GM12878 (cell line): ENCODE results near the gene GARIN5B. TPM values are rescaled to one million over a fixed set of nuclear protein-coding genes. Genes with fewer than 3 reads are reported as not detected.

Source experiments
- BCL11A ChIP-seq: IDR thresholded peaks from 2 replicates; pipeline ENCODE4 v1.6.1; 2011; ENCODE audit warnings: low read depth, low read length
- CHD1 ChIP-seq: IDR thresholded peaks from 2 replicates; pipeline ENCODE4 v1.6.1; 2012; ENCODE audit warnings: low read depth, low read length, improper control_type of control experiment
- EZH2 ChIP-seq: IDR thresholded peaks from 2 replicates; pipeline ENCODE4 v1.6.1; 2012; ENCODE audit warnings: low read depth, mild to moderate bottlenecking, control low read depth, inconsistent platforms, low read length, borderline replicate concordance; ENCODE audit not compliant: control insufficient read depth
- FOS ChIP-seq: IDR thresholded peaks from 3 replicates; pipeline ENCODE4 v1.6.1; 2011; ENCODE audit warnings: borderline replicate concordance; ENCODE audit not compliant: insufficient read length; ENCODE audit errors: extremely low read depth
- FOXM1 ChIP-seq: IDR thresholded peaks from 2 replicates; pipeline ENCODE4 v1.6.1; 2012; ENCODE audit warnings: low read depth, mild to moderate bottlenecking, inconsistent platforms, low read length, moderate library complexity
- HDGF ChIP-seq: fragments of 450-650 bp; IDR thresholded peaks from 2 replicates; pipeline ENCODE4 v1.6.1; 2016; ENCODE audit warnings: antibody characterized with exemption
- IKZF1 ChIP-seq: fragments of 450-650 bp; conservative IDR thresholded peaks from 2 replicates; pipeline ENCODE4 v1.6.1; 2017; ENCODE audit warnings: antibody characterized with exemption, mild to moderate bottlenecking
- JUNB ChIP-seq: IDR thresholded peaks from 2 replicates; pipeline ENCODE4 v1.6.1; 2016; ENCODE audit warnings: antibody characterized with exemption, mild to moderate bottlenecking
- KLF5 ChIP-seq: fragments of 450-650 bp; IDR thresholded peaks from 2 replicates; pipeline ENCODE4 v1.6.1; 2014; ENCODE audit warnings: mild to moderate bottlenecking; ENCODE audit not compliant: partially characterized antibody
- NFYA ChIP-seq: IDR thresholded peaks from 2 replicates; pipeline ENCODE4 v1.6.1; 2011; ENCODE audit warnings: low read depth, mild to moderate bottlenecking, low read length, improper control_type of control experiment, borderline replicate concordance
- PML ChIP-seq: IDR thresholded peaks from 2 replicates; pipeline ENCODE4 v1.6.1; 2012; ENCODE audit warnings: low read length, inconsistent platforms
- SMAD5 ChIP-seq: IDR thresholded peaks from 2 replicates; pipeline ENCODE4 v1.6.1; 2016; ENCODE audit warnings: antibody characterized with exemption, low read depth
- SMARCA5 ChIP-seq: fragments of 450-650 bp; IDR thresholded peaks from 2 replicates; pipeline ENCODE4 v1.6.1; 2017; ENCODE audit warnings: mild to moderate bottlenecking
- SREBF2 ChIP-seq: IDR thresholded peaks from 2 replicates; pipeline ENCODE4 v1.6.1; 2012; ENCODE audit warnings: mild to moderate bottlenecking, low read length
- SUPT20H ChIP-seq: IDR thresholded peaks from 2 replicates; pipeline ENCODE4 v1.6.1; 2011; ENCODE audit warnings: low read depth, mild to moderate bottlenecking, low read length, moderate library complexity, borderline replicate concordance; ENCODE audit not compliant: control insufficient read depth
- SUZ12 ChIP-seq: fragments of 200-600 bp; sonication (generic); IDR thresholded peaks from one replicate; pipeline ENCODE4 v1.6.1; 2018; ENCODE audit warnings: antibody characterized with exemption, mild to moderate bottlenecking; ENCODE audit not compliant: unreplicated experiment
- WRNIP1 ChIP-seq: IDR thresholded peaks from 2 replicates; pipeline ENCODE4 v1.6.1; 2011; ENCODE audit warnings: low read depth, low read length, improper control_type of control experiment, borderline replicate concordance
- ZNF24 ChIP-seq: fragments of 450-650 bp; IDR thresholded peaks from 2 replicates; pipeline ENCODE4 v1.6.1; 2017; ENCODE audit warnings: antibody characterized with exemption, mild to moderate bottlenecking
- polyA plus RNA-seq, 11 experiments: library from polyadenylated mRNA; depleted of rRNA in 4 of 11; unstranded in 6 of 11; stranded (reverse) in 5 of 11; fragments of >200 nt; fragmentation: Nextera tagmentation in 4 of 11; fragmentation: Illumina TruSeq in 1 of 11; extraction: Ambion mirVana in 4 of 11; extraction: Trizol in 1 of 11; gene quantifications; 1 replicate in 1 of 11; 2 replicates in 10 of 11; pipeline versions ENCODE4 v1.2.1 to v1.2.3, GENCODE V29; 2011 to 2016; ENCODE audit warnings: inconsistent platforms in 2 of 11, missing spikeins in 2 of 11, low read depth in 1 of 11
- total RNA-seq, 4 experiments: library from RNA; depleted of rRNA in 3 of 4; stranded (reverse); fragments of >200 nt in 3 of 4; fragmentation: Illumina TruSeq in 1 of 4; extraction: Trizol in 1 of 4; gene quantifications; 2 replicates each; pipeline versions ENCODE4 v1.2.1 to v1.2.3, GENCODE V29; 2013 to 2021
- TF ChIP-seq, protein P1 (sequence below): fragments of 450-650 bp; IDR thresholded peaks from 2 replicates; pipeline ENCODE4 v1.6.1; 2018; ENCODE audit warnings: mild to moderate bottlenecking, low read depth, moderate library complexity; ENCODE audit not compliant: partially characterized antibody
- TF ChIP-seq, protein P2 (sequence below): IDR thresholded peaks from 2 replicates; pipeline ENCODE4 v1.6.1; 2012; ENCODE audit warnings: low read length, inconsistent platforms
- TF ChIP-seq, protein P3 (sequence below): fragments of 450-650 bp; IDR thresholded peaks from 2 replicates; pipeline ENCODE4 v1.6.1; 2017; ENCODE audit warnings: mild to moderate bottlenecking, moderate library complexity

GARIN5B gene
- total and polyA plus RNA-seq, 10 of the 15 experiments (the other 5 are each of a cell fraction or from before 2014, with no cell fraction given): not detected

DNA sequence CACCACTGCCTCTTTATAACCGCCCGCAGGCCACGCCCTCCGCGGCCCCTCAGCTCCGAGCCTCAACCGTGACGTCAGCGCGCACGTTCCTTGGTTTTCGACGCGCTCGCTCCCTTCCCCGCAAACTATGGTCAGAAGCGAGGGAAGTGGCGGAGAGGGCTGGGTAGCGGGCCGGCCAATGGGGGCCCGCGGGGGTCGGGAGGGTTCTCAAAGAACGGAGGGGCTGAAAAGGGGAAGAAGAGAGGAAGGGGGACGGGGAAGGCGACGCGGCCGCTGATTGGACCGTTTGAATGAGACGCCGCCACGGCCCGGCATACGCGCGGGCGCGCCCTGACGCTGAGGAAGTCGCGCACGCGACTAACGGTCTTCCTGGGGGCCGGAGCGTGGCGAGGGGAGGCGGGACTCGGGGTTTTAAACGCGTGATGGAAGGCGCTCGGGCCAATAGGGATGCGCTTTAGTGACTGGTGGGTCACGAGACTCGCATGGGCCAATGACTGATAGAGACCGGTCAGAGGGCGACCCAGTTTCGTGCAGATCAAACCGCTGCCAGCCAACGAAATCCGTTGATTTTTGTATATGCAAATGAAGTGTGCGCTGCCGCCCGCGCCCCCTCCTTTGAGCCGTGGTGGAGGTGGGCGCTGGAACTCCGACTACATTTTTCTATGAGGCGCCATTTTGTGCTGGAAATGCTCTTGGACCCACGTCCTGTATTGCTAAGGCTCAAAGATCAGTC lies 44.9 kb upstream of the GARIN5B start (continued):
- TF ChIP-seq SUZ12: no peak
- no peak for TF ChIP-seq CHD1
- no peak; the same call in 1 of the 2 replicates for TF ChIP-seq SMARCA5
- no peak for TF ChIP-seq SREBF2
- TF ChIP-seq PML: no peak
- no peak for TF ChIP-seq SMAD5
- peak; percentile 54 for TF ChIP-seq FOS
- TF ChIP-seq, protein P1, sequence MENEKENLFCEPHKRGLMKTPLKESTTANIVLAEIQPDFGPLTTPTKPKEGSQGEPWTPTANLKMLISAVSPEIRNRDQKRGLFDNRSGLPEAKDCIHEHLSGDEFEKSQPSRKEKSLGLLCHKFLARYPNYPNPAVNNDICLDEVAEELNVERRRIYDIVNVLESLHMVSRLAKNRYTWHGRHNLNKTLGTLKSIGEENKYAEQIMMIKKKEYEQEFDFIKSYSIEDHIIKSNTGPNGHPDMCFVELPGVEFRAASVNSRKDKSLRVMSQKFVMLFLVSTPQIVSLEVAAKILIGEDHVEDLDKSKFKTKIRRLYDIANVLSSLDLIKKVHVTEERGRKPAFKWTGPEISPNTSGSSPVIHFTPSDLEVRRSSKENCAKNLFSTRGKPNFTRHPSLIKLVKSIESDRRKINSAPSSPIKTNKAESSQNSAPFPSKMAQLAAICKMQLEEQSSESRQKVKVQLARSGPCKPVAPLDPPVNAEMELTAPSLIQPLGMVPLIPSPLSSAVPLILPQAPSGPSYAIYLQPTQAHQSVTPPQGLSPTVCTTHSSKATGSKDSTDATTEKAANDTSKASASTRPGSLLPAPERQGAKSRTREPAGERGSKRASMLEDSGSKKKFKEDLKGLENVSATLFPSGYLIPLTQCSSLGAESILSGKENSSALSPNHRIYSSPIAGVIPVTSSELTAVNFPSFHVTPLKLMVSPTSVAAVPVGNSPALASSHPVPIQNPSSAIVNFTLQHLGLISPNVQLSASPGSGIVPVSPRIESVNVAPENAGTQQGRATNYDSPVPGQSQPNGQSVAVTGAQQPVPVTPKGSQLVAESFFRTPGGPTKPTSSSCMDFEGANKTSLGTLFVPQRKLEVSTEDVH: no peak
- TF ChIP-seq HDGF: no peak; the same call in 1 of the 2 replicates
- no peak for TF ChIP-seq KLF5
- peak; percentile 23 for TF ChIP-seq IKZF1
- TF ChIP-seq NFYA: peak; percentile 42
- TF ChIP-seq ZNF24: no peak
- no peak for TF ChIP-seq JUNB
- TF ChIP-seq, protein P2, sequence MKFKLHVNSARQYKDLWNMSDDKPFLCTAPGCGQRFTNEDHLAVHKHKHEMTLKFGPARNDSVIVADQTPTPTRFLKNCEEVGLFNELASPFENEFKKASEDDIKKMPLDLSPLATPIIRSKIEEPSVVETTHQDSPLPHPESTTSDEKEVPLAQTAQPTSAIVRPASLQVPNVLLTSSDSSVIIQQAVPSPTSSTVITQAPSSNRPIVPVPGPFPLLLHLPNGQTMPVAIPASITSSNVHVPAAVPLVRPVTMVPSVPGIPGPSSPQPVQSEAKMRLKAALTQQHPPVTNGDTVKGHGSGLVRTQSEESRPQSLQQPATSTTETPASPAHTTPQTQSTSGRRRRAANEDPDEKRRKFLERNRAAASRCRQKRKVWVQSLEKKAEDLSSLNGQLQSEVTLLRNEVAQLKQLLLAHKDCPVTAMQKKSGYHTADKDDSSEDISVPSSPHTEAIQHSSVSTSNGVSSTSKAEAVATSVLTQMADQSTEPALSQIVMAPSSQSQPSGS: no peak
- TF ChIP-seq FOXM1: peak; percentile 86
- no peak for TF ChIP-seq EZH2
- no peak for TF ChIP-seq BCL11A
- TF ChIP-seq, protein P3, sequence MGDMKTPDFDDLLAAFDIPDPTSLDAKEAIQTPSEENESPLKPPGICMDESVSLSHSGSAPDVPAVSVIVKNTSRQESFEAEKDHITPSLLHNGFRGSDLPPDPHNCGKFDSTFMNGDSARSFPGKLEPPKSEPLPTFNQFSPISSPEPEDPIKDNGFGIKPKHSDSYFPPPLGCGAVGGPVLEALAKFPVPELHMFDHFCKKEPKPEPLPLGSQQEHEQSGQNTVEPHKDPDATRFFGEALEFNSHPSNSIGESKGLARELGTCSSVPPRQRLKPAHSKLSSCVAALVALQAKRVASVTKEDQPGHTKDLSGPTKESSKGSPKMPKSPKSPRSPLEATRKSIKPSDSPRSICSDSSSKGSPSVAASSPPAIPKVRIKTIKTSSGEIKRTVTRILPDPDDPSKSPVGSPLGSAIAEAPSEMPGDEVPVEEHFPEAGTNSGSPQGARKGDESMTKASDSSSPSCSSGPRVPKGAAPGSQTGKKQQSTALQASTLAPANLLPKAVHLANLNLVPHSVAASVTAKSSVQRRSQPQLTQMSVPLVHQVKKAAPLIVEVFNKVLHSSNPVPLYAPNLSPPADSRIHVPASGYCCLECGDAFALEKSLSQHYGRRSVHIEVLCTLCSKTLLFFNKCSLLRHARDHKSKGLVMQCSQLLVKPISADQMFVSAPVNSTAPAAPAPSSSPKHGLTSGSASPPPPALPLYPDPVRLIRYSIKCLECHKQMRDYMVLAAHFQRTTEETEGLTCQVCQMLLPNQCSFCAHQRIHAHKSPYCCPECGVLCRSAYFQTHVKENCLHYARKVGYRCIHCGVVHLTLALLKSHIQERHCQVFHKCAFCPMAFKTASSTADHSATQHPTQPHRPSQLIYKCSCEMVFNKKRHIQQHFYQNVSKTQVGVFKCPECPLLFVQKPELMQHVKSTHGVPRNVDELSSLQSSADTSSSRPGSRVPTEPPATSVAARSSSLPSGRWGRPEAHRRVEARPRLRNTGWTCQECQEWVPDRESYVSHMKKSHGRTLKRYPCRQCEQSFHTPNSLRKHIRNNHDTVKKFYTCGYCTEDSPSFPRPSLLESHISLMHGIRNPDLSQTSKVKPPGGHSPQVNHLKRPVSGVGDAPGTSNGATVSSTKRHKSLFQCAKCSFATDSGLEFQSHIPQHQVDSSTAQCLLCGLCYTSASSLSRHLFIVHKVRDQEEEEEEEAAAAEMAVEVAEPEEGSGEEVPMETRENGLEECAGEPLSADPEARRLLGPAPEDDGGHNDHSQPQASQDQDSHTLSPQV: no peak
- 0 out of 2 replicates have a peak, but pooled peaks have one; percentile 33 for TF ChIP-seq WRNIP1
- TF ChIP-seq SUPT20H: no peak
